HL-60 (cell line): ENCODE results near the gene FLOT2.

Experiments
- CTCF ChIP-seq: IDR thresholded peaks from one replicate; pipeline ENCODE4 v1.5.1; 2011; ENCODE audit warnings: low read length, control low read depth, inconsistent platforms; ENCODE audit not compliant: insufficient read depth
- GABPA ChIP-seq: IDR thresholded peaks from 2 replicates; pipeline ENCODE4 v1.6.1; 2012; ENCODE audit warnings: low read depth
- POLR2AphosphoS5 ChIP-seq: IDR thresholded peaks from 2 replicates; pipeline ENCODE4 v1.6.1; 2012; ENCODE audit warnings: low read depth
- REST ChIP-seq: IDR thresholded peaks from 2 replicates; pipeline ENCODE4 v1.6.1; 2012; ENCODE audit warnings: low read depth; ENCODE audit not compliant: insufficient replicate concordance

- TF ChIP-seq POLR2AphosphoS5, result no peak
- no peak for TF ChIP-seq CTCF
- TF ChIP-seq REST, result no peak
- TF ChIP-seq GABPA, result no peak
These were observed 41.4 kb downstream of the FLOT2 start for GRCh38 chr17:28856028-28856574.
